ENCODE measurements around the gene TLK1.

Gene TLK1

DNA sequence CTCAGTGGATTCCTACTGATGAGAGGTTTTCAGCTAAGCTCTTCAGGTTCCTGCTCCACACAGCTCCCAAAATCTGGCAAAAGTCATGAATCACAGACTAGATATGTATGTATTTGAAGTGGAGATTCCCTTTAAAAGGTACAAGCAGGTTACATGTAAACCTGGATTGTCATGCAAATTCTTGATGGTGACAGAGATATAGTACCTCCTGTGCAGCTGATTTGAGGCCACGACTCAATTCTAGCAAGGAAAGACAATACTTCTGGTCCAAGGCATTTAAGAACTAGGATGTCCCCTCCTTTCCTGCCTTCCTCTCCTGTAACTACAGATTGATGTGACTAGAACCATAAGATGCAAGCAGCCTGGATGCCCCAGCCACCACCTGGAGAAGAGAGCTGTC, 176.6 kb downstream of the TLK1 start:
- Mint-ChIP-seq H3K27me3 (peaks cover 0 to 8% of the 10 kb centered on the region in 2 donors), H3K27ac (peak overlapping the region in 1 of 2 donors; percentile 13), H3K4me3 (no peak overlapping the region), H3K4me1 (ENCODE audit: low read depth in 2 of 2) (peaks cover 0 to 4% of the 10 kb centered on the region in 2 donors), H3K9me3 (no peaks in the 10 kb centered on the region), H3K36me3 (ENCODE audit: insufficient read depth) (peaks cover 6% of the 10 kb centered on the region)
- no peak for ATAC-seq (replicated peaks)
- no peak for DNase-seq

DNA sequence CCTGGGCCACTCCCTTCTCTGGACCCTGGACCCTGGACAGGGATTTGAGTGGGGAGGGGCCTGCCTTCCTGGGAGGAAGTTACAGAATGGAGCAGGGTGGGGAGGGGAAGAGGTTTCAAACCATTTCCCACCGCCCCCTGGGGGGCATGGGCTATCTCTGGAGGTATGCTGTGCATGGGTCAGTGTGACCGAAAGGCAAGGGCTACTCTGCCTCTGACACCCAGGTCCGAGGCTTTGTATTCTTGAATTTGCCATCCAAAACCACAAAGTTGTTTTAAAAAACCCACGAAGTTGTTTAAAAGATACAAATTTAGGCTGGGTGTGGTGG, 184.8 kb downstream of the TLK1 start:
- H3K4me1 Mint-ChIP-seq (ENCODE audit: low read depth in 2 of 2) = peaks cover 6 to 11% of the 10 kb centered on the region in 2 donors
- peaks cover 0 to 8% of the 10 kb centered on the region in 2 donors for H3K27me3 Mint-ChIP-seq
- H3K4me3 Mint-ChIP-seq = no peak overlapping the region
- ATAC-seq (replicated peaks) = no peak
- H3K27ac Mint-ChIP-seq = no peak overlapping the region
- peaks cover 7% of the 10 kb centered on the region for H3K36me3 Mint-ChIP-seq (ENCODE audit: insufficient read depth)
- no peaks in the 10 kb centered on the region for H3K9me3 Mint-ChIP-seq
- no peak for DNase-seq

DNA sequence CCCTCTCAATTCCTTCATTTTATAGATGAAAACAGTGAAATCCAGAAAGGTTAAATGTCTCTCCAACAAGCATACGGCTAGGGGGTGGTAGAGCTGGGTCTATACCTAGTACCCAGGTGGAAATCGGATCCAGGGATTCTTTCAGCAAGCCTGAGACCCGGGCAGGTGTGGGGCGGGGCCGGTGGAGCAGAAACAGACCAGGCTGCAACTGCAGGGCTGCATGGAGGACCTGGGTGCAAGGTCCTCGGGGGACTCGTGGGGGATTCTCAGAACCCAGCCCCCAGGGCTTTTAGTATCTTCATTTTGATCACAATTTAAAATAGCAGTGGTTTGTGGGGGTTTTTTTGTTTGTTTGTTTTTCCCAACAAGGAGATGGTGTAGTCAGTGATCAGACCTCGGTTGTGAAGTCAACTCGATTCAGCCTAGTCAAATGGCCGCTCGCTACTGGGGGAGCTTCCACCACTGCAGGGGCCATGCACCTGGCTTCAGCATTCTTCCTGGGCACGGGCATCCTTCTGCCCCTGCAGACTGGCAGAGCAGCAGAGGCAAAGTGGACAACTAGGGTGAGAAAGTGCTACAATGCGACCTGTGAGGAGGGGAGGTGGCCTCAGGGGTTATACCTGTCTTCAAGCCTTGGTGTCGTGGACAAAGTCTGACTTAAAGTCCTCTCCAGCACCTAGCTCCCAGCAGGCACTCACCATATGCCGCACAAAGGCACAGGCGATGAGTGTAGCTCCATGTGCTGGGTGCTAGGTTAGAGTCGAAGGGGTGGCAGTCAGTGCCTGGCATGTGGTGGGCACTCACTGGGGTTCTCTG, 185.4 kb downstream of the TLK1 start:
- DNase-seq (no peak), ATAC-seq (replicated peaks) (no peak)
- peaks cover 0 to 8% of the 10 kb centered on the region in 2 donors for H3K27me3 Mint-ChIP-seq
- no peak overlapping the region for H3K27ac Mint-ChIP-seq
- peaks cover 7% of the 10 kb centered on the region for H3K36me3 Mint-ChIP-seq (ENCODE audit: insufficient read depth)
- H3K4me3 Mint-ChIP-seq = no peak overlapping the region
- peaks cover 5 to 11% of the 10 kb centered on the region in 2 donors for H3K4me1 Mint-ChIP-seq (ENCODE audit: low read depth in 2 of 2)
- H3K9me3 Mint-ChIP-seq = no peaks in the 10 kb centered on the region

DNA sequence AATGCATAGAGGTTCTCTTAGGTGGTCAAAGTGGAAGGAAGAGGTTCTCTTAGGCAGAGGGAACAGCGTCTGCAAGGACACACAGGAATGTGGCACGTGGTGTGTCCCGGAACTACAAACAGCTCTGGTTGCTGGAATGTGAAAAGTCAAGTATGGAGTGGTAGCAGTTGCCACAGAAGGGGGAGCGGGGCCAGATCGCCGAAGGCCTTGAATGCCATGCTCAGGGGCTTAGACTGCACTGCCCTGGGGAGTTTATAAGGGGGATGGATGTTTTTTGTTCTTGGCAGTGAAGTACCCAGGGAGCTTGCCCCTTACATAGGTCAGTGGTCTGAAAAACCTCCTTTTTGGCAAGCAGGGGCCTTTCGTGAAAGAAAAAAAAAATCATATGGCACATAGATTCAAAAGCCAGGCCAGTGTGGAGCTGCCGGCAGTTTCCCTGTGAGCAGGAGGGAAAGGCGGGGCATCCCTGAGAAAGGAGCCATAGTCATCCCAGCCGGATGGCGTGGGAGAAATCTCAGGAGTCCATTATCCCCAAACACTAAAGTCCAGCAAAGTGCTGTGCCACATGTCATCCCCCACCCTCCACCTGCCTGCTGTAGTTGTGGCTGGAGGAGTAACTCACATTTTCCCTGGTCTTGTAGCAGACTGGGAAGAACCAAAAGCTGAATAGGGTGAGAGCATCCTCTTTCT, 186.2 kb downstream of the TLK1 start:
- Mint-ChIP-seq H3K27me3 (peaks cover 0 to 3% of the 10 kb centered on the region in 2 donors), H3K9me3 (no peaks in the 10 kb centered on the region), H3K27ac (peak overlapping the region in 1 of 2 donors; percentile 39), H3K4me1 (ENCODE audit: low read depth in 2 of 2) (peaks cover 5 to 11% of the 10 kb centered on the region in 2 donors), H3K36me3 (ENCODE audit: insufficient read depth) (peaks cover 7% of the 10 kb centered on the region), H3K4me3 (peak overlapping the region; percentile 74 to 77)
- ATAC-seq (replicated peaks) (no peak), DNase-seq (no peak)

DNA sequence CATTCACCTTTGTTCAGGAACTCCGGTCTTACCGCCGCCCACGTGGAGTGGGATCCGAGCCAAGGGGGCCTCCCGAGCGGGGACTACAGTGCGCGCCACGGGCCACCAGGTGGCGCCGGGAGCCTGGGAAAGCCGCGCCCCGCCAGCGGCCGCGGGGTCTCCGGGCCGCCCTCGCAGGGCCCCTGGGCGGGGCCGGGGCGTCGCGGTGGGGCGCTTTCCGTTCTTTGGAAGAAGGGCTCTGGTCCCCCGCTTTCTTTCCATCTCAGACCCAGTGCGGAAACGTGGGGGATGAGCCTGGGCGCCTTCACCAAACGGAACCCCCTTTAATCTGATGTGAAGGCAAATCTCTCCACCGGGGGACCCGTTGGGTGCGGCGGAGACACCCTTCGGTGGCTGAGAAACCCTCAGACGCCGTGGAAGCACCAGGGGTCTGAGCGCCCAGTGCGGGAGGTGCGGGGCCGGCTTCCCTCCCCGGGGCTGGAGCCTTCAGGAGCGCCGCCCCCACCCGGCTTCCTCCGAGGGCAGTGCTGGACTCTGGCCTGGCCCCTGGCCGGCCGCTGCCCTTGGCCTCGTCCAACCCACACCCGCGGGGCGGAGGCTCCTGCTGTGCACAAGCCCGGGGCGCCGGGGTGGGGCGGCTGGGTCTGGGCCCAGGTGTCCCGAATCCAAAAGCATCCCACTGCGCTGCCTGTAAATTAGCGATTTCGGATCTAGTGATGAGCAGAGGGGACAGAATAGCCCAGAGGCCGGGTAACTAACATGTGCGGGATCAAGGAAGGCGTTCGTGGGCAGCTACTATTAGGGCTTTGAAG, 187.0 kb downstream of the TLK1 start:
- H3K27ac Mint-ChIP-seq = peak overlapping the region; percentile 39 to 66
- no peaks in the 10 kb centered on the region for H3K27me3 Mint-ChIP-seq
- ATAC-seq (replicated peaks) (peak; percentile 97), DNase-seq (peak; percentile 82 to 89 (median 85))
- peak overlapping the region; percentile 74 to 77 for H3K4me3 Mint-ChIP-seq
- H3K9me3 Mint-ChIP-seq = no peaks in the 10 kb centered on the region
- H3K4me1 Mint-ChIP-seq (ENCODE audit: low read depth in 2 of 2) = peaks cover 5 to 11% of the 10 kb centered on the region in 2 donors
- peaks cover 10% of the 10 kb centered on the region for H3K36me3 Mint-ChIP-seq (ENCODE audit: insufficient read depth)

DNA sequence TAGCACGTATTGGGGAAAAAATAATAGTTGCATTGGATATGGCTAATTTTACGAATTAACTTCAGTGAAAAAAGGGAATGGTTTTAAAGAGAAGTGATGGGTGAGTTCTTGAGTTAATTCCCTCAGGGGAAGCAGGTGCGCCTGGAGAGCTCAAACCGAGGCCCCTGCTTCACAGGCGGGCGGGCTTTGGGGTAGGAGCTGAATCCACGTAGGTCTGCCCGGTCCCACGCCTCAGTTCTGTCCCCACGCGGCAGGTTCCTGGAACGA, 187.5 kb downstream of the TLK1 start:
- Mint-ChIP-seq H3K4me1 (ENCODE audit: low read depth in 2 of 2) (peaks cover 5 to 11% of the 10 kb centered on the region in 2 donors), H3K27ac (peak overlapping the region in 1 of 2 donors; percentile 66), H3K36me3 (ENCODE audit: insufficient read depth) (peaks cover 15% of the 10 kb centered on the region), H3K4me3 (peak overlapping the region; percentile 74 to 77), H3K9me3 (no peaks in the 10 kb centered on the region), H3K27me3 (no peaks in the 10 kb centered on the region)
- no peak for ATAC-seq (replicated peaks)
- no peak for DNase-seq

DNA sequence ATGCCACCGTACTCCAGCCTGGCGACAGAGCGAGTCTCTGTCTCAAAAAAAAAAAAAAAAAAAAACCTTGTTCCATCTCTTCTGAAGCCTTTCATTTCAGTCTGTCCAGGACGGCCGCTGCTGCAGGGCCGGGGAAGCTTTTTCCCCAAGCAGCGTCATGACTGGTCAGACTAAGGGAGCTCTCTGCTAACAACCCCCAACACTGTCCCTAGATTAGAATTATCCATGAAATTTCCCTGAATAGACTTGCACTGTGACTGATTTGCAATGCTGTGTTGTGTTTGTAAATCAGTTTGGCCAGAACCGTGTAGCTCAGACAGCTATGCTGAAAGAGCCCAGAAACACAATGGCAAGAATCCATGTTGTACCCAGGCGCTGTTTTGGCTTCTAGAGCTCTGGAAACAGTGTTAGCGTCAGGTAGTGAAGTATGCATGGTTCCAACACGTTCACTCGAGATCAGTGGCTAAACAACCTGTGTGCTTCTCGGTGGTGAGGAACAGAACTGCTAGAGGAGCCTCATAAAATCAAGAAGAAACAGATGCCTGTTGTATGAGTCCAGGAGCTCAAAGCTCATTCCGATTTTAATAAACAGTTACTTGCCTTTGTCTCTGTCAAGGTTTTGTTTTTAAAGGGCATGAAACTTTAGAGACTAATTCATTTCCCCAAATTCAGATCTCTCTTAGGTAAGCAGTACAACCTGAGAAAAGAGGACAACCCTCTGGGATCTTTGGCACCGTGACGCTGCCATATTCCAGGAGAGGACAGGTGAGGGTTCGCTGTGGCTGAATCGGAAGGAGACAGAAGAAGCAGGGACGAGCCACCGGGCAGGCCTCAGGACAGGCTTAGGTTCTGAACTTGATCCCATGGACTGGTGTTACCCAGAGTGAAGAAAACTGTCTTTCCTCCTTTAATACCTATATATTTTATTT, 188.1 kb downstream of the TLK1 start:
- H3K4me3 Mint-ChIP-seq = peak overlapping the region; percentile 74 to 77
- H3K4me1 Mint-ChIP-seq (ENCODE audit: low read depth in 2 of 2) = peaks cover 5 to 11% of the 10 kb centered on the region in 2 donors
- DNase-seq (no peak), ATAC-seq (replicated peaks) (no peak)
- H3K36me3 Mint-ChIP-seq (ENCODE audit: insufficient read depth) = peaks cover 21% of the 10 kb centered on the region
- H3K27me3 Mint-ChIP-seq = no peaks in the 10 kb centered on the region
- peak overlapping the region in 1 of 2 donors; percentile 66 for H3K27ac Mint-ChIP-seq
- no peaks in the 10 kb centered on the region for H3K9me3 Mint-ChIP-seq

DNA sequence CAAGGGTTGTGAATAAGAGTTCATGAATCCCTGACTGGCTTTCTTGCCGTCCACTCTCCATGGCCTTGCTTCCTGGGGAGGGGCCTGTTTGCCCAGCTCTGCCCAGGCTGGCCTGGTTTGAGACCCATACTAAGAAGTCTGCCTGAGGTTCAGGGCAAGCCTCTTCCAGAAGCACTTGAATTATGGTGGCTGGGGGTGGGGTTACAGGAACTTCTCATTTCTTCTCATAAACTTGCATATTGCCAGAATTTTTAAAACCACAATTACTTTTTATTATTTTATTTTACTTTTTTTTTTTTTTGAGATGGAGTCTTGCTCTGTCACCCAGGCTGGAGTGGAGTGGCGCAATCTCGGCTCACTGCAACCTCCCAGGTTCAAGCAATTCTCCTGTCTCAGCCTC, 189.6 kb downstream of the TLK1 start:
- no peak overlapping the region for H3K27ac Mint-ChIP-seq
- DNase-seq (no peak), ATAC-seq (replicated peaks) (no peak)
- peaks cover 36% of the 10 kb centered on the region for H3K36me3 Mint-ChIP-seq (ENCODE audit: insufficient read depth)
- no peak overlapping the region for H3K4me3 Mint-ChIP-seq
- no peaks in the 10 kb centered on the region for H3K27me3 Mint-ChIP-seq
- H3K9me3 Mint-ChIP-seq = no peaks in the 10 kb centered on the region
- peaks cover 5 to 11% of the 10 kb centered on the region in 2 donors for H3K4me1 Mint-ChIP-seq (ENCODE audit: low read depth in 2 of 2)

DNA sequence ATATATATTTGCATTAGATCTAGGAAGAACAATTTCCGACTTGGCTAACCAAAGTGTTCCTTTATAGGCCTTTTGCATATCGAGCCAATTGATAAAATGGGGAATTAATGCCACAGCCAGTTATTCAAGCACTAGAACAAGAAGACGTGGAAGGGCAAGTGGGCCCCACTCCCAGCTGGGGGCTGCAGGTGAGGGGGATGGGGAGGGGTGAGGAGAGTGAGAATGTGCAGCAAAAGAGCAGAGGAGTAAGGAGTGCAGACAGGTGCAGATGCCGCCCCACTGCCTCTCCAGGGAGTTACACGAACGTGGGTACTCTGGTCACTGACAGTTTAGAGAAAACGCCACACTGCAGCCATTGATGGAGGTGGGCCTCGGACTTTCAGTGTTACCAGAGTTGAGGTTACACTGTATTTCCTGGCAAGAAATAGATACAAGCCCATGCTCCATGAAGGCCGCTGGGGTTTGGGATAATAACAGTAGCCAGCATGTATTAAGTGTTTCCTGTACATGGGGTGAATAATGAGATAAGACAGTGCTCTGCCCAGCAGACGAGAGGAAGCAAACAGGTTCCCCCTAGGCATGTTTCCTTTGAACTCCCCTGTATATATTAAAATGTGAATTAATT, 190.7 kb downstream of the TLK1 start:
- H3K36me3 Mint-ChIP-seq (ENCODE audit: insufficient read depth) = peaks cover 47% of the 10 kb centered on the region

DNA sequence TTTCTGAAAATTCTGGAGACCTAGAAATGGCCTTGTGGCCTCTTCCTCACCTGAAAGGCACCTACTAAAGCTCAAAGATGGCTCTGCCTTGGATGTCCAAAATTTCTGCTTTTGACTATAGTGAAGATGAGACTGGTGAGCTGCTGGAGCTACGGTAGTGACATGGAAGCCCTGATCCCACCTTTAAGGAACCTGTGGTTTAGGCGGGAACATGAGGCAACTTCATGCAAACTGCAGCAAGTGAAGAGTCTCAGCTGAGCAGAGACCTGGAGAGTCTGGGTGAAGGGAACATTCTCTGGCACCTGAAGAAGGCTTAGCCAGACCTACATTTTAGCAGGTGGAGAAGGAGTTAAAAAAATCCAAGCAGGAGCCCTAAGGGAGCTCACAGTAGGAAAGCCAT, 191.7 kb downstream of the TLK1 start:
- no peak overlapping the region for H3K4me3 Mint-ChIP-seq
- peaks cover 56% of the 10 kb centered on the region for H3K36me3 Mint-ChIP-seq (ENCODE audit: insufficient read depth)
- peaks cover 3 to 8% of the 10 kb centered on the region in 2 donors for H3K4me1 Mint-ChIP-seq (ENCODE audit: low read depth in 2 of 2)
- DNase-seq (no peak), ATAC-seq (replicated peaks) (no peak)
- H3K27me3 Mint-ChIP-seq = no peaks in the 10 kb centered on the region
- H3K9me3 Mint-ChIP-seq = no peaks in the 10 kb centered on the region
- H3K27ac Mint-ChIP-seq = peak overlapping the region; percentile 36 to 64

More for the DNA sequence above, 190.7 kb downstream of the TLK1 start:
- Mint-ChIP-seq H3K4me1 (ENCODE audit: low read depth in 2 of 2) (peaks cover 5 to 11% of the 10 kb centered on the region in 2 donors), H3K27ac (peak overlapping the region in 1 of 2 donors; percentile 15), H3K4me3 (no peak overlapping the region), H3K9me3 (no peaks in the 10 kb centered on the region), H3K27me3 (no peaks in the 10 kb centered on the region)
- DNase-seq (no peak), ATAC-seq (replicated peaks) (no peak)

DNA sequence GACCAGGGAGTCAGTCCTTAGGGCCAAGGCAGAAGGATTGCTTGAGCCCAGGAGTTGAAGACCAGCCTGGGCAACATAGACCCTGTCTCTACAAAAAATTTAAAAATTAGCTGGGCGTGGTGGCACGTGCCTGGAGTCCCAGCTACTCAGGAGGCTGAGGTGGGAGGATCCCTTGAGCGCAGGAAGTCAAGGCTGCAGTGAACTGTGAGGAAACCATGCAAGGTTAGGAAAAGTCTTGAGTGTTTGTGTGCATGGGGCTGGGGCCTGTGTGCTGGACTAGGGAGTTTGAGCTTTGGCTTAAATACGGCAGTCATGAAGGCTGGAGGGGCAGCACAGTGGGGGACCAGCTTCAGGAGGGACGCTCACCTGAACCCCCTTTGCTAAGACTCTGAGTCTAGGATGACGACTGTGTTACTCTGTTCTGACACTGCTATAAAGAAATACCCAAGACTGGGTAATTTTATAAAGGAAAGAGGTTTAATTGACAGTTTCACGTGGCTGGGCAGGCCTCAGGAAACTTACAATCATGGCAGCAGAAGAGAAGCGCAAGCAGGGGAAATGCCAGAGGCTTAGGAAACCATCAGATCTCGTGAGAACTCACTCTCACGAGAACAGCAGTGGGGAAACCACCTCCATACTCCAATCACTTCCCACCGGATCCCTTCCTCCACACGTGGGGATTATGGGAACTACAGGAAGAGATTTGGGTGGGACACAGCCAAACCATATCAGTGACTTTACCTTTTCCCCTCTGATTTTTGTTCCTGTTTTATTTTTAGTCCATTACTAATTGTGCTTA, 192.3 kb downstream of the TLK1 start:
- peaks cover 1 to 6% of the 10 kb centered on the region in 2 donors for H3K4me1 Mint-ChIP-seq (ENCODE audit: low read depth in 2 of 2)
- no peaks in the 10 kb centered on the region for H3K9me3 Mint-ChIP-seq
- H3K27me3 Mint-ChIP-seq = no peaks in the 10 kb centered on the region
- no peak overlapping the region for H3K4me3 Mint-ChIP-seq
- H3K36me3 Mint-ChIP-seq (ENCODE audit: insufficient read depth) = peaks cover 62% of the 10 kb centered on the region
- H3K27ac Mint-ChIP-seq = peak overlapping the region; percentile 36 to 64
- DNase-seq (no peak), ATAC-seq (replicated peaks) (no peak)

DNA sequence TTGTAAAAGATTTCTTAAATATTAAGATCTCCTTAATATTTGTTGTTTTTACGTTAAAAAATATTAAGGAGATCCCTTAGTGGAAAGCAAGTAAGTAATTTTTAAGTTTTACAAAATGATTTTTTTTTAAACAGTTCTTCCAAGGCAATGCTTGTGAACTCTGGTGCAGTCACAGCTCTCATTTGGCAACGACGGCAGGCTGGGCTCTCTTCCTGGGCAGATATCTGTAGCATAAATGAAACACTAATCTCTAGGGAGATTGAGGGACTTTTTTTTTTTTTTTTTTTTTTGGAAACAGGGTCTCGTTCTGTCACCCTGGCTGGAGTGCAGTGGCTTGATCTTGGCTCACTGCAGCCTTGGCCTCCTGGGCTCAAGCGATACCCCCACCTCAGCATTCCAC, 193.1 kb downstream of the TLK1 start:
- Mint-ChIP-seq H3K9me3 (no peaks in the 10 kb centered on the region), H3K4me3 (no peak overlapping the region), H3K4me1 (ENCODE audit: low read depth in 2 of 2) (no peaks in the 10 kb centered on the region), H3K27ac (peak overlapping the region in 1 of 2 donors; percentile 64), H3K36me3 (ENCODE audit: insufficient read depth) (peaks cover 66% of the 10 kb centered on the region), H3K27me3 (no peaks in the 10 kb centered on the region)
- no peak for DNase-seq
- no peak for ATAC-seq (replicated peaks)

Data from effector memory CD8-positive, alpha-beta T cell (primary cell).